Endothelial cell of umbilical vein (primary cell): ENCODE results near the gene LEMD1. TPM values are rescaled to one million over a fixed set of nuclear protein-coding genes. Genes with fewer than 3 reads are reported as not detected.

ENCODE experiments used
- BruUV-seq: library from RNA; stranded (reverse); fragments of 400-500 nt; replicated peaks from 2 replicates; lab custom pipeline; 2021; lab: Mats Ljungman, UMichigan
- CTCF ChIA-PET: fragments of 300-600, 350-600 bp; sonication (Branson Sonifier 250); formaldehyde crosslinking; loops from one replicate; lab custom pipeline; 2021; ENCODE audit warnings: antibody characterized with exemption, inconsistent platforms; lab: Charles Lee
- POLR2A ChIA-PET: fragments of 300-600, 350-600 bp; sonication (Branson Sonifier 250); formaldehyde crosslinking; loops from one replicate; lab custom pipeline; 2021; ENCODE audit warnings: antibody characterized with exemption, inconsistent platforms; lab: Charles Lee
- DNase-seq: peaks from one replicate; pipeline ENCODE4 v3.0.0-alpha.2; 2011; ENCODE audit warnings: low read depth, low spot score
- FAIRE-seq: peaks from 2 replicates; lab custom pipeline; 2011; peaks lifted over from hg19 to GRCh38; lab: Jason Lieb, UNC
- H2AFZ ChIP-seq: 2 replicates; pipeline ENCODE4 v1.6.0; 2012; ENCODE audit warnings: low read depth, low read length, control low read depth, inconsistent platforms
- H3K27ac ChIP-seq: 2 replicates; pipeline ENCODE4 v1.5.1; 2011; ENCODE audit warnings: low read depth, mild to moderate bottlenecking, control low read depth, low read length, moderate library complexity; ENCODE audit not compliant: insufficient read depth
- H3K27me3 ChIP-seq, 2 experiments: 2 replicates each; pipeline versions ENCODE4 v1.6.0 to v1.6.1; 2011; ENCODE audit warnings: low read length in 2 of 2, mixed read lengths in 1 of 2; ENCODE audit not compliant: control insufficient read depth in 2 of 2, insufficient read depth in 2 of 2
- H3K36me3 ChIP-seq, 2 experiments: 2 replicates in 1 of 2; 3 replicates in 1 of 2; pipeline ENCODE4 v1.5.1; 2011; ENCODE audit warnings: low read length in 2 of 2, mild to moderate bottlenecking in 1 of 2, moderate library complexity in 1 of 2; ENCODE audit not compliant: control insufficient read depth in 2 of 2, insufficient read depth in 2 of 2; ENCODE audit errors: extremely low read depth in 1 of 2
- H3K4me1 ChIP-seq: 3 replicates; pipeline ENCODE4 v1.5.1; 2011; ENCODE audit warnings: mild to moderate bottlenecking, low read length; ENCODE audit not compliant: control insufficient read depth, insufficient read depth; ENCODE audit errors: extremely low read depth
- H3K4me2 ChIP-seq: 2 replicates; pipeline ENCODE4 v1.6.1; 2011; ENCODE audit warnings: low read length, control low read depth, mixed read lengths; ENCODE audit not compliant: insufficient read depth
- H3K4me3 ChIP-seq, 3 experiments: fragments of 200-600 bp in 1 of 3; sonication (generic), shearing (Covaris generic) in 1 of 3; replicated peaks in 1 of 3; 2 replicates each; pipeline ENCODE4 v1.5.1; 2011 to 2016; ENCODE audit warnings: control low read depth in 3 of 3, low read length in 3 of 3, mild to moderate bottlenecking in 2 of 3, inconsistent platforms in 1 of 3, low read depth in 1 of 3, moderate library complexity in 1 of 3; ENCODE audit not compliant: insufficient read depth in 1 of 3
- H3K79me2 ChIP-seq: 2 replicates; pipeline ENCODE4 v1.6.0; 2012; ENCODE audit warnings: low read length, inconsistent platforms; ENCODE audit not compliant: control insufficient read depth, insufficient read depth
- H3K9ac ChIP-seq: replicated peaks from 2 replicates; pipeline ENCODE3; 2011; ENCODE audit warnings: low read length, control low read depth; ENCODE audit not compliant: insufficient read depth; ENCODE audit errors: extremely low read depth
- H3K9me1 ChIP-seq: replicated peaks from 3 replicates; pipeline ENCODE4 v1.6.0; 2011; ENCODE audit warnings: mild to moderate bottlenecking, low read length; ENCODE audit not compliant: control insufficient read depth, insufficient read depth; ENCODE audit errors: extremely low read depth
- H3K9me3 ChIP-seq: replicated peaks from 2 replicates; pipeline ENCODE4 v1.5.1; 2012; ENCODE audit warnings: low read length, inconsistent platforms; ENCODE audit not compliant: control insufficient read depth, insufficient read depth
- H4K20me1 ChIP-seq: replicated peaks from 2 replicates; pipeline ENCODE3; 2011; ENCODE audit warnings: mild to moderate bottlenecking, low read length; ENCODE audit not compliant: control insufficient read depth, insufficient read depth; ENCODE audit errors: extremely low read depth
- FOS ChIP-seq: IDR thresholded peaks from 2 replicates; pipeline ENCODE4 v1.6.1; 2011; ENCODE audit warnings: mild to moderate bottlenecking, low read length, moderate library complexity, borderline replicate concordance; ENCODE audit not compliant: insufficient read depth
- GATA2 ChIP-seq: IDR thresholded peaks from 2 replicates; pipeline ENCODE4 v1.7.0; 2011; ENCODE audit warnings: low read depth, mild to moderate bottlenecking, moderate library complexity, mixed read lengths, low read length; ENCODE audit not compliant: insufficient read length, insufficient read depth
- JUN ChIP-seq: IDR thresholded peaks from 2 replicates; pipeline ENCODE4 v1.6.1; 2011; ENCODE audit warnings: borderline replicate concordance, low read depth; ENCODE audit not compliant: insufficient read length, insufficient read depth
- MYC ChIP-seq: IDR thresholded peaks from one replicate; pipeline ENCODE4 v1.6.1; 2011; ENCODE audit warnings: mild to moderate bottlenecking, low read depth, low read length
- POLR2A ChIP-seq: IDR thresholded peaks from 2 replicates; pipeline ENCODE4 v1.6.1; 2012; ENCODE audit warnings: low read depth, mild to moderate bottlenecking, control low read depth, low read length
- POLR2AphosphoS5 ChIP-seq: IDR thresholded peaks from 2 replicates; pipeline ENCODE4 v1.6.1; 2012; ENCODE audit warnings: low read depth, mild to moderate bottlenecking, control low read depth, low read length, moderate library complexity; ENCODE audit not compliant: insufficient read depth
- dilution Hi-C: fragments of 300-500 bp; cut with MboI; formaldehyde crosslinking; loops from one replicate; pipeline ENCODE4 v1.15.0; 2019; ENCODE audit warnings: low sequenced_read_pairs; ENCODE audit not compliant: extremely low pct_ligation_motif_present
- intact Hi-C: fragments of 100-400 bp; cut with micrococcal nuclease; formaldehyde crosslinking; loops from one replicate; pipeline ENCODE4 v1.10.0; 2022
- polyA plus RNA-seq, 4 experiments: library from polyadenylated mRNA; depleted of rRNA in 3 of 4; stranded (reverse) in 3 of 4; unstranded in 1 of 4; fragments of >200 nt; gene quantifications; 2 replicates each; pipeline versions ENCODE4 v1.2.1 to v1.2.3, GENCODE V29; 2011 to 2012; ENCODE audit warnings: missing spikeins in 1 of 4
- total RNA-seq: library from RNA; stranded (reverse); gene quantifications from 2 replicates; pipeline ENCODE4 v1.2.3, GENCODE V29; 2021
- TF ChIP-seq, protein P1 (sequence below): IDR thresholded peaks from 2 replicates; pipeline ENCODE4 v1.6.1; 2011; ENCODE audit not compliant: insufficient read depth, insufficient read length
- TF ChIP-seq, protein P2 (sequence below), 2 donors: IDR thresholded peaks; 1 replicate in 1 of 2; 2 replicates in 1 of 2; pipeline ENCODE4 v1.5.1; 2011; ENCODE audit warnings: low read length in 2 of 2, mild to moderate bottlenecking in 2 of 2, moderate library complexity in 2 of 2, control low read depth in 1 of 2, inconsistent platforms in 1 of 2, low read depth in 1 of 2; ENCODE audit not compliant: insufficient read depth in 1 of 2; ENCODE audit errors: extremely low read depth in 1 of 2

Gene LEMD1
- total and polyA plus RNA-seq, 2 donors (not counting 3 experiments of a cell fraction or from before 2014, with no cell fraction given): not detected

DNA sequence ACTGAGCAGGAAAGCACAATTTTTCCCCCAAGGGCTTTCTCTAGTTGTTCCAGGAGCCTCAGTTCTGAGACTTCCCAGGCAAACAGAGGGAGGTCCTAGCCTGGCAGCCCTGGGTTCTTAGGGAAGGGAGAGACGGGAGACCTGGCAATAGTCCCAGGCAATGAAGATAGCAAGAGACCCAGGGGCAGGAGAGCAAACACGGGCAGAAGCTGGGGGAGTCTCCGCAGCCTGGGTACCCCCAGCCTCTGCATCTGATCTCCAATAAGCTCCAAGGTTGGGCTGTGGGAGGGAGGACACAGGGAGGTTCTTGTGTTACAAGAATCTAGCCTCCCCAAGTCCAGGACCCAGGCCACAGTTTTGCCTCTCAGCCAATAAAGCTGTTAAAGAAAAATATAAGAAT lies 31.6 kb upstream of the LEMD1 start:
- FAIRE-seq (no peak), DNase-seq (no peak)
- Histone ChIP-seq H3K4me2 (no peak overlapping the region), H3K79me2 (no peaks in the 10 kb centered on the region), H3K36me3 (no peaks in the 10 kb centered on the region), H3K9ac (no peak overlapping the region), H3K4me1 (no peaks in the 10 kb centered on the region), H4K20me1 (no peaks in the 10 kb centered on the region), H3K9me3 (no peaks in the 10 kb centered on the region), H2AFZ (no peak overlapping the region), H3K27ac (no peak overlapping the region), H3K27me3 (peaks cover 55 to 58% of the 10 kb centered on the region in 2 experiments), H3K4me3 (no peak overlapping the region), H3K9me1 (no peaks in the 10 kb centered on the region)
- ChIA-PET CTCF (interaction anchor here (1.4 to 1.9 kb wide), 2 partner anchors 15 to 16 kb away, joined by 3 to 5 read pairs; no protein-coding TSS in a partner anchor), POLR2A (no interaction called here)
- BruUV-seq: no TSS peak
- dilution Hi-C loops: no loop called here
- TF ChIP-seq MYC (no peak), GATA2 (no peak), JUN (no peak), FOS (no peak), POLR2A (no peak), POLR2AphosphoS5 (no peak)
- TF ChIP-seq, protein P1, sequence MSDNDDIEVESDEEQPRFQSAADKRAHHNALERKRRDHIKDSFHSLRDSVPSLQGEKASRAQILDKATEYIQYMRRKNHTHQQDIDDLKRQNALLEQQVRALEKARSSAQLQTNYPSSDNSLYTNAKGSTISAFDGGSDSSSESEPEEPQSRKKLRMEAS: no peak
- TF ChIP-seq, protein P2, sequence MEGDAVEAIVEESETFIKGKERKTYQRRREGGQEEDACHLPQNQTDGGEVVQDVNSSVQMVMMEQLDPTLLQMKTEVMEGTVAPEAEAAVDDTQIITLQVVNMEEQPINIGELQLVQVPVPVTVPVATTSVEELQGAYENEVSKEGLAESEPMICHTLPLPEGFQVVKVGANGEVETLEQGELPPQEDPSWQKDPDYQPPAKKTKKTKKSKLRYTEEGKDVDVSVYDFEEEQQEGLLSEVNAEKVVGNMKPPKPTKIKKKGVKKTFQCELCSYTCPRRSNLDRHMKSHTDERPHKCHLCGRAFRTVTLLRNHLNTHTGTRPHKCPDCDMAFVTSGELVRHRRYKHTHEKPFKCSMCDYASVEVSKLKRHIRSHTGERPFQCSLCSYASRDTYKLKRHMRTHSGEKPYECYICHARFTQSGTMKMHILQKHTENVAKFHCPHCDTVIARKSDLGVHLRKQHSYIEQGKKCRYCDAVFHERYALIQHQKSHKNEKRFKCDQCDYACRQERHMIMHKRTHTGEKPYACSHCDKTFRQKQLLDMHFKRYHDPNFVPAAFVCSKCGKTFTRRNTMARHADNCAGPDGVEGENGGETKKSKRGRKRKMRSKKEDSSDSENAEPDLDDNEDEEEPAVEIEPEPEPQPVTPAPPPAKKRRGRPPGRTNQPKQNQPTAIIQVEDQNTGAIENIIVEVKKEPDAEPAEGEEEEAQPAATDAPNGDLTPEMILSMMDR (IDR thresholded peaks at IDR 0.05; ENCODE audit: extremely low read depth in 1 of 2, insufficient read depth in 1 of 2, low read depth in 1 of 2, low read length in 2 of 2): no peak
- intact Hi-C loops: no loop called here
